Heart left ventricle (tissue), 16 donors: ENCODE measurements around the gene CXXC4. TPM values are rescaled to one million over a fixed set of nuclear protein-coding genes. Genes with fewer than 3 reads are reported as not detected.

Source experiments
- ATAC-seq, 4 donors: fragments of 200-7000 bp; cut with Tn5 transposase; one replicate each; pipeline ENCODE4 v1.9.1; 2020 to 2022; ENCODE audit warnings: moderate library complexity in 4 of 4, mild to moderate bottlenecking in 3 of 4, moderate number of reproducible peaks in 1 of 4
- DNase-seq, 5 donors: peaks; one replicate each; pipeline ENCODE4 v3.0.0-alpha.2; 2020
- H3K27ac ChIP-seq, 12 donors: fragments of 200-600 bp; sonication (generic) in 4 of 12; one replicate each; pipeline versions ENCODE4 v1.5.0 to v1.8.0; 2016 to 2022; ENCODE audit warnings: mild to moderate bottlenecking in 2 of 12
- H3K27me3 ChIP-seq, 9 donors: fragments of 200-600 bp; sonication (generic) in 2 of 9; one replicate each; pipeline versions ENCODE4 v1.5.1 to v1.8.0; 2016 to 2022; ENCODE audit warnings: mild to moderate bottlenecking in 3 of 9
- H3K36me3 ChIP-seq, 9 donors: fragments of 200-600 bp; sonication (generic) in 2 of 9; one replicate each; pipeline versions ENCODE4 v1.5.0 to v1.8.0; 2018 to 2022; ENCODE audit warnings: mild to moderate bottlenecking in 2 of 9
- H3K4me1 ChIP-seq, 12 donors: fragments of 200-600 bp; sonication (generic) in 4 of 12; one replicate each; pipeline versions ENCODE4 v1.5.0 to v1.8.0; 2016 to 2022; ENCODE audit warnings: mild to moderate bottlenecking in 3 of 12
- H3K4me3 ChIP-seq, 12 donors: fragments of 200-600 bp; sonication (generic) in 4 of 12; one replicate each; pipeline versions ENCODE4 v1.5.0 to v1.8.0; 2017 to 2022; ENCODE audit warnings: mild to moderate bottlenecking in 9 of 12, moderate library complexity in 4 of 12
- H3K9me3 ChIP-seq, 12 donors: fragments of 200-600 bp; sonication (generic) in 4 of 12; one replicate each; pipeline versions ENCODE4 v1.5.0 to v1.8.0; 2016 to 2022; ENCODE audit warnings: mild to moderate bottlenecking in 1 of 12
- CTCF ChIP-seq, 12 donors: fragments of 200-600 bp; sonication (generic) in 4 of 12; IDR thresholded peaks; one replicate each; pipeline versions ENCODE4 v1.5.0 to v1.8.0; 2018 to 2022; ENCODE audit warnings: antibody characterized with exemption in 12 of 12, mild to moderate bottlenecking in 5 of 12
- POLR2A ChIP-seq, 2 donors: fragments of 450-650 bp; IDR thresholded peaks; one replicate each; pipeline ENCODE4 v1.6.1; 2017; ENCODE audit warnings: antibody characterized with exemption in 2 of 2, mild to moderate bottlenecking in 2 of 2, moderate library complexity in 2 of 2
- WGBS, 4 donors: extraction: QIAGEN DNeasy Blood & Tissue Kit in 2 of 4; methylation state at CpG; one replicate each; pipeline versions ENCODE4 v1.1.5 to v1.1.7; 2013 to 2018; 5-methylcytosine and 5-hydroxymethylcytosine counted together
- intact Hi-C, 10 donors: fragments of 100-400 bp; cut with DNase I; formaldehyde crosslinking; loops; one replicate each; pipeline versions ENCODE4 v1.11.1 to v1.14.2; 2022
- polyA plus RNA-seq, 2 donors: library from polyadenylated mRNA; stranded (reverse); fragments of 200-250 nt; gene quantifications; one replicate each; pipeline ENCODE4 v1.2.3, GENCODE V29; 2013
- total RNA-seq, 9 donors: library from RNA; depleted of rRNA in 2 of 9; stranded (reverse); fragments of >200 nt in 2 of 9; fragmentation: NEBNext Ultra II Directional in 3 of 9; extraction: Animal tissue kit (Norgen Biotek cat#: 25700) in 3 of 9; gene quantifications; one replicate each; pipeline versions ENCODE4 v1.1.0 to v1.2.4, GENCODE V29; 2016 to 2023
- donor health status: ischemic (EF 13 %, LVEDD 7.1; RV severe dilation, severe dysfunction).
- donor health status: healthy with polysubstance abuse.
- donor health status: DM: no; HTN: yes; CAD: no.
- donor health status: DM: no; HTN: no; CAD: no.
- donor health status: ischemic (EF 25% LVEDD 6.9; RV normal size, moderate dysfunction).
- donor health status: ischemic (EF 25% LVEDD 5.7; RV mildly dilated, moderate dysfunction).
- donor health status: healthy.
- donor health status: DM: yes; HTN: yes; CAD: no.
- donor health status: ischemic (EF 35%, LVEDD 5.7; RV mildly dilated, moderate dysfunction).
- donor health status: nonischemic (EF 11% LVEDD 7.7; RV severe dilation, severe dysfunction).
- donor health status: DM: yes; HTN: yes; CAD: no.
- donor health status: PGD.
- donor health status: ischemic (EF 29% LVEDD 5.4; RV normal size, mild dysfunction).
- donor health status: nonischemic (EF 23%, LVEDD 6.1; RV moderate dilation, normal function).

The CXXC4 gene
- total and polyA plus RNA-seq, 11 donors, result 0.58 to 7.3 (median 3.3) TPM

GRCh38 chr4:104486716-104487504 lies 7.8 kb downstream of the CXXC4 start:
- TF ChIP-seq POLR2A (IDR thresholded peaks at IDR 0.05), result no peak
- H3K4me1 ChIP-seq, result peaks cover 0 to 16% (median 4%) of the 10 kb centered on the region in 12 donors
- ATAC-seq (no peak), DNase-seq (no peak)
- whole genome bisulfite sequencing, 4 donors, result 76 to 99% (median 86%) methylated on average over 2 of the region's 2 CpGs
- peaks cover 0 to 32% (median 0%) of the 10 kb centered on the region in 9 donors for H3K27me3 ChIP-seq
- H3K27ac ChIP-seq, result no peak overlapping the region
- intact Hi-C loops, result no loop called here
- no peak overlapping the region for H3K4me3 ChIP-seq
- H3K9me3 ChIP-seq, result no peaks in the 10 kb centered on the region
- H3K36me3 ChIP-seq, result no peaks in the 10 kb centered on the region

- Histone ChIP-seq H3K27ac (no peak overlapping the region), H3K9me3 (no peaks in the 10 kb centered on the region), H3K36me3 (no peaks in the 10 kb centered on the region), H3K27me3 (no peaks in the 10 kb centered on the region), H3K4me1 (no peaks in the 10 kb centered on the region), H3K4me3 (no peak overlapping the region)
- intact Hi-C loops, result no loop called here
- TF ChIP-seq CTCF (IDR thresholded peaks at IDR 0.05) (no peak), POLR2A (IDR thresholded peaks at IDR 0.05) (no peak)
- WGBS, 4 donors, result 57 to 73% (median 65%) methylated on average over 4 of the region's 4 CpGs
- DNase-seq, result no peak
- ATAC-seq, result no peak
These were observed 19.0 kb downstream of the CXXC4 start for GRCh38 chr4:104475652-104476051.

- no peaks in the 10 kb centered on the region for H3K36me3 ChIP-seq
- H3K27me3 ChIP-seq, result no peaks in the 10 kb centered on the region
- no peaks in the 10 kb centered on the region for H3K4me1 ChIP-seq
- WGBS, 4 donors, result 94 to 98% (median 97%) methylated on average over 1 of the region's 1 CpG
- intact Hi-C loops, result no loop called here
- H3K27ac ChIP-seq, result no peak overlapping the region
- no peak for TF ChIP-seq CTCF (IDR thresholded peaks at IDR 0.05)
- no peak for TF ChIP-seq POLR2A (IDR thresholded peaks at IDR 0.05)
- no peaks in the 10 kb centered on the region for H3K9me3 ChIP-seq
- ATAC-seq (no peak), DNase-seq (no peak)
- H3K4me3 ChIP-seq, result no peak overlapping the region
These were observed 21.9 kb downstream of the CXXC4 start for GRCh38 chr4:104472766-104473165.

- H3K9me3 ChIP-seq, result no peaks in the 10 kb centered on the region
- no peak for TF ChIP-seq CTCF (IDR thresholded peaks at IDR 0.05)
- TF ChIP-seq POLR2A (IDR thresholded peaks at IDR 0.05), result no peak
- ATAC-seq (no peak), DNase-seq (no peak)
- H3K4me1 ChIP-seq, result no peaks in the 10 kb centered on the region
- intact Hi-C loops, result no loop called here
- H3K27me3 ChIP-seq, result no peaks in the 10 kb centered on the region
- H3K27ac ChIP-seq, result no peak overlapping the region
- no peaks in the 10 kb centered on the region for H3K36me3 ChIP-seq
- no peak overlapping the region for H3K4me3 ChIP-seq
- 90 to 96% (median 91%) methylated on average over 1 of the region's 1 CpG for WGBS, 4 donors
These were observed 23.9 kb downstream of the CXXC4 start for GRCh38 chr4:104470770-104471169.

GRCh38 chr4:104469794-104470193 lies 24.9 kb downstream of the CXXC4 start:
- H3K27me3 ChIP-seq, result no peaks in the 10 kb centered on the region
- intact Hi-C loops, result no loop called here
- H3K4me1 ChIP-seq, result no peaks in the 10 kb centered on the region
- DNase-seq (no peak), ATAC-seq (no peak)
- H3K36me3 ChIP-seq, result no peaks in the 10 kb centered on the region
- H3K4me3 ChIP-seq, result no peak overlapping the region
- H3K9me3 ChIP-seq, result no peaks in the 10 kb centered on the region
- TF ChIP-seq CTCF (IDR thresholded peaks at IDR 0.05), result no peak
- no peak for TF ChIP-seq POLR2A (IDR thresholded peaks at IDR 0.05)
- no peak overlapping the region for H3K27ac ChIP-seq
